ENCODE results near the gene GBE1. TPM values are rescaled to one million over a fixed set of nuclear protein-coding genes. Genes with fewer than 3 reads are reported as not detected.

Gene GBE1
- total RNA-seq, 1 donor: 184 TPM

GRCh38 chr3:81601707-81602305, 159.6 kb downstream of the GBE1 start:
- Histone ChIP-seq H3K27me3 (ENCODE audit: insufficient read depth, low read length) (no peaks in the 10 kb centered on the region), H3K4me2 (ENCODE audit: insufficient read depth, low read length) (no peak overlapping the region), H3K36me3 (ENCODE audit: insufficient read depth, low read length) (no peaks in the 10 kb centered on the region), H3K4me1 (ENCODE audit: insufficient read depth, low read length) (peaks cover 5% of the 10 kb centered on the region), H3K27ac (ENCODE audit: low read depth, low read length) (no peak overlapping the region), H4K20me1 (ENCODE audit: insufficient read depth, low read length) (no peaks in the 10 kb centered on the region), H3K4me3 (ENCODE audit: insufficient read depth, low read length) (no peak overlapping the region), H2AFZ (ENCODE audit: low read length) (no peak overlapping the region), H3K9me3 (ENCODE audit: low read depth, low read length) (no peaks in the 10 kb centered on the region), H3K79me2 (ENCODE audit: insufficient read depth, low read length) (no peaks in the 10 kb centered on the region)
- TF ChIP-seq CTCF (IDR thresholded peaks at IDR 0.05; ENCODE audit: extremely low read depth, low read depth, low read length): no peak
- no peak for DNase-seq (ENCODE audit: insufficient read length, low spot score, missing footprints)

- no peak for DNase-seq (ENCODE audit: insufficient read length, low spot score, missing footprints)
- no peak overlapping the region for H3K4me3 ChIP-seq (ENCODE audit: insufficient read depth, low read length)
- no peak overlapping the region for H3K27ac ChIP-seq (ENCODE audit: low read depth, low read length)
- H3K9me3 ChIP-seq (ENCODE audit: low read depth, low read length): no peaks in the 10 kb centered on the region
- no peak overlapping the region for H2AFZ ChIP-seq (ENCODE audit: low read length)
- no peaks in the 10 kb centered on the region for H3K36me3 ChIP-seq (ENCODE audit: insufficient read depth, low read length)
- no peaks in the 10 kb centered on the region for H3K27me3 ChIP-seq (ENCODE audit: insufficient read depth, low read length)
- H4K20me1 ChIP-seq (ENCODE audit: insufficient read depth, low read length): no peaks in the 10 kb centered on the region
- no peak for TF ChIP-seq CTCF (IDR thresholded peaks at IDR 0.05; ENCODE audit: extremely low read depth, low read depth, low read length)
- H3K4me1 ChIP-seq (ENCODE audit: insufficient read depth, low read length): peaks cover 5% of the 10 kb centered on the region
- H3K4me2 ChIP-seq (ENCODE audit: insufficient read depth, low read length): no peak overlapping the region
- no peaks in the 10 kb centered on the region for H3K79me2 ChIP-seq (ENCODE audit: insufficient read depth, low read length)
These were observed 169.3 kb downstream of the GBE1 start for GRCh38 chr3:81592101-81592500.

- H3K36me3 ChIP-seq (ENCODE audit: insufficient read depth, low read length): peaks cover under 1% of the 10 kb centered on the region
- no peak for TF ChIP-seq CTCF (IDR thresholded peaks at IDR 0.05; ENCODE audit: extremely low read depth, low read depth, low read length)
- no peaks in the 10 kb centered on the region for H3K9me3 ChIP-seq (ENCODE audit: low read depth, low read length)
- no peaks in the 10 kb centered on the region for H4K20me1 ChIP-seq (ENCODE audit: insufficient read depth, low read length)
- no peak overlapping the region for H3K4me3 ChIP-seq (ENCODE audit: insufficient read depth, low read length)
- H3K27me3 ChIP-seq (ENCODE audit: insufficient read depth, low read length): no peaks in the 10 kb centered on the region
- no peak overlapping the region for H3K27ac ChIP-seq (ENCODE audit: low read depth, low read length)
- H3K4me2 ChIP-seq (ENCODE audit: insufficient read depth, low read length): no peak overlapping the region
- H2AFZ ChIP-seq (ENCODE audit: low read length): no peak overlapping the region
- no peak for DNase-seq (ENCODE audit: insufficient read length, low spot score, missing footprints)
- H3K4me1 ChIP-seq (ENCODE audit: insufficient read depth, low read length): no peaks in the 10 kb centered on the region
- no peaks in the 10 kb centered on the region for H3K79me2 ChIP-seq (ENCODE audit: insufficient read depth, low read length)
These were observed 175.5 kb downstream of the GBE1 start for GRCh38 chr3:81585937-81586336.

- Histone ChIP-seq H3K4me2 (ENCODE audit: insufficient read depth, low read length) (no peak overlapping the region), H3K79me2 (ENCODE audit: insufficient read depth, low read length) (no peaks in the 10 kb centered on the region), H3K27me3 (ENCODE audit: insufficient read depth, low read length) (no peaks in the 10 kb centered on the region), H3K27ac (ENCODE audit: low read depth, low read length) (no peak overlapping the region), H3K9me3 (ENCODE audit: low read depth, low read length) (no peaks in the 10 kb centered on the region), H4K20me1 (ENCODE audit: insufficient read depth, low read length) (no peaks in the 10 kb centered on the region), H2AFZ (ENCODE audit: low read length) (no peak overlapping the region), H3K4me1 (ENCODE audit: insufficient read depth, low read length) (no peaks in the 10 kb centered on the region), H3K4me3 (ENCODE audit: insufficient read depth, low read length) (no peak overlapping the region), H3K36me3 (ENCODE audit: insufficient read depth, low read length) (peaks cover 9% of the 10 kb centered on the region)
- TF ChIP-seq CTCF (IDR thresholded peaks at IDR 0.05; ENCODE audit: extremely low read depth, low read depth, low read length): no peak
- no peak for DNase-seq (ENCODE audit: insufficient read length, low spot score, missing footprints)
These were observed 176.4 kb downstream of the GBE1 start for GRCh38 chr3:81585056-81585455.
